Fibroblast of pulmonary artery (primary cell): ENCODE data around the gene PIGQ.

Experiments used
- DNase-seq: peaks from one replicate; pipeline ENCODE4 v3.0.0-alpha.2; 2010; ENCODE audit warnings: low read depth
- H3K4me3 ChIP-seq: replicated peaks from 2 replicates; pipeline ENCODE4 v1.5.1; 2011; ENCODE audit warnings: low read depth, mild to moderate bottlenecking, control low read depth, low read length, moderate library complexity
- CTCF ChIP-seq: IDR thresholded peaks from 2 replicates; pipeline ENCODE4 v1.5.1; 2011; ENCODE audit warnings: mild to moderate bottlenecking, control low read depth, low read length, inconsistent platforms; ENCODE audit errors: missing control alignments

The PIGQ gene

DNA sequence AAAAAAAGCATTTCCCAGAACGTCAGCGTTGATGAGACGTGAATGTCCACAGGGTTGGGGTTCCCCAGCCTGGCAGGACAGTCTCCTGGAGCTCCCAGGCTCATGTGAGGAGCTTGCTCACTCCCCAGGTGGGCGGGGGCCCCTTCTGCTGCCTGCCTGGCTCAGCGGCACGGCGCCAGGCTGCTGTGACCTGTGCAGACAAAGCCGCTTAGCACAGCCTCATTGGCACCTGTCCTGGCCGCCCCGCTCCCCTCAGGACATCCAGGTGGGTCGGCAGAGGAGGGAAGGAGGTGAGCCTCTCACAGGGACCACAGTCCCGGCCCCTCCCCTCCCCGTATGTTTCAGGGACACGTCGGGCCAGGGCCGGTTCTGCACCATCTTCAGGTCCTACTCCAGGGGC is 48.1 kb downstream of the PIGQ start:
- TF ChIP-seq CTCF = no peak
- H3K4me3 ChIP-seq = no peak overlapping the region
- DNase-seq = no peak

- TF ChIP-seq CTCF = no peak
- DNase-seq = no peak
- H3K4me3 ChIP-seq = no peak overlapping the region
Measured at GRCh38 chr16:619476-620100, 49.8 kb downstream of the PIGQ start.

DNA sequence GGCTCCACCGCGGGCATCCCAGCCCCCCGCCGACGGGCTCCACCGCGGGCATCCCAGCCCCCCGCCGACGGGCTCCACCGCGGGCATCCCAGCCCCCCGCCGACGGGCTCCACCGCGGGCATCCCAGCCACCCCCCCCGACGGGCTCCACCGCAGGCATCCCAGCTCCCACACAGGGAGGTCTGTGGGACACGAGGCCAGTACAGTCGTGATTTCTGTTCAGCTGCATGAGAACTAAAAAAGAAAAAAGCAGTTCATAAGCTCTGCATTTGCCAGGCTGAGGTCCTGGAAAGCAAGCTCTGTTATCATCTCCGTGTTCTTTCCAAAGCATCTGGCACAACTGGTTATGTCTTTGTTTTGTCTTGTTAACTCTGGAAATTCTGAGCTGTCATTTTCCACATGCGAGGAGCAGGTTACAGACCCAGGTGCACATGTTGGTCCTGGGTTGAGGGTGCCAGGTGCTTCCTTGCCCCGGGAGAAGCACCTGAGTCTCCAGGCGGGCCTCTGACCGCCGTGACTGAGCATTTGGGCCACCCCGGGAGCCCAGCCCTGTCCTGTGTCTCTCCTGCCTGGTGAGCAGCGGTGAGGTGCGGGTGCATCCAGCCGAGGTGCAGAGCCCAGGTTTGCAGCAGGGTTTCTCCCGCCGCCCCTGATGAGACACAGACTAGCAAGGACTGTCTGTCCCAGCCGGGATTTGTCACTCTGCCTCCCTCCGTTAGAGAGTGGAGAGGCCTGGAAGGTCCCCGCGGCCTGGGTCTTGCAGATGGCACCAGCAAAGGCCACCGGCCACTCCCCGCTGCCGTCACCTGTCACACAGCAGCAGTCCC is 51.1 kb downstream of the PIGQ start:
- no peak for DNase-seq
- TF ChIP-seq CTCF = no peak
- no peak overlapping the region for H3K4me3 ChIP-seq

GRCh38 chr16:621526-622105 is 51.8 kb downstream of the PIGQ start:
- H3K4me3 ChIP-seq = no peak overlapping the region
- DNase-seq = no peak
- no peak for TF ChIP-seq CTCF

GRCh38 chr16:622920-623280 is 53.1 kb downstream of the PIGQ start:
- DNase-seq = no peak
- TF ChIP-seq CTCF = no peak
- no peak overlapping the region for H3K4me3 ChIP-seq

- TF ChIP-seq CTCF = no peak
- DNase-seq = no peak
- no peak overlapping the region for H3K4me3 ChIP-seq
Measured at GRCh38 chr16:624526-625070, 54.8 kb downstream of the PIGQ start.
